Cerebellar nuclear complex (tissue), 1 donor: ENCODE measurements around the gene CLIP2.
A peak's percentile ranks its signal among the peaks of the same experiment; 100 is the strongest.
"Not testable (repeated sequence)": the region's sequence is repeated elsewhere in the genome, so short reads cannot be mapped to it uniquely, and the experiment has no call there.

Source experiments
- DNase-seq, 2 experiments: peaks; one replicate each; lab custom pipeline; 2025; lab: John Stamatoyannopoulos, UW

CLIP2 gene

DNA sequence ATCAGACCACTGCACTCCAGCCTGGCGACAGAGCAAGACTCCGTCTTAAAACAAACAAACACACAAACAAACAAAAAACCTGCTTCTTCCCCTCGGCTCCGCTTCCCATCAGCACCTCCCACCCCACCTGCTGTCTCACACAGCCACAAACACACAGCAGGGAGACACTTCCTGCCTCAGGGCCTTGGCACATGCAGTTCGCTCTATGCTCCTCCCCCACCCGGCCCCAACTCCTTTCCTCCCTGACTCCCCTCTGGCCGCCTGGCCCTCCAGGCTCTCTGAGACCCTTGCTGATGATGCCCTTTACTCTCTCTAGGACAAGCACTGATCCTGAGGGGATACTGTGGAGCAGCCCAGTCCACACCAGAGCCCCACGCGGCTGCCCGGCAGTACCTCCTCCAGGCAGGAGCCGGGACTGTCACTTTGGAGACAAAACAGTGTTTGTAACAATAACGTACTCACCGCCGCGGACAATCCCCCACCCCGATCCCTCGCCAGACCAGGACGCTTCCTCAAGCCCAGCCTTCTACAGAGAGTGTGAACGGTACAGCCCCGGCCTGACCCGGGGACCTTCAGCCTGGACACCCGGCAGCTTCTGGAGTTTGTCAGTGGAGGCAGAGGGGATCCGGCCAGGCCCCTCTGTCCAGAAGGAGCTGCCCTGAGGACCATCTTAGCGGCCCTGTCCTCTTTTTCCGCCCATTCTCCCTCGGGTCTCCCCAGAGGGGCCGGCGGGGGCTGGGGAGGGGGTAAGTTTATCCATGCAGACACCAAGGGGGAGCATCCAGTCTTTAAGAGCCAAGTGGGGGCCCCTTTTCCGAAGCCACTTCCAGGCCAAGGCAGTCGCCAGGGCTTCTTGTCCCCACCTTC lies 114.5 kb downstream of the CLIP2 start:
- DNase-seq: no peak

DNA sequence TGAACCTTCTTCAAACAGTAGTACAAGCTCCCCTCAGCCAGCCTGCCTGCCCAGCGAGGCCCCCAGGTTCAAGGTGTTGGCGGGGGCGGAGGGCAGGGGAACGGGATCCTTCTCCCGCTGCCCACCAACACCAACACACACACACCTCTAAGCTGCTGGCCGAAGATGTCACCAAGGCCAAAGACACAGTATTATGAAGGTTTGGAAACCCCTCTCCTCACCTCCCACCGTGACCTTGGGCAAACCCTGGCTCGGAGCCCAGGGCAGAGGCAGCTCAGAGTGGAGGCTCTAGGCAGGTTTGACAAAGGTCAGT lies 115.1 kb downstream of the CLIP2 start:
- DNase-seq: no peak

DNA sequence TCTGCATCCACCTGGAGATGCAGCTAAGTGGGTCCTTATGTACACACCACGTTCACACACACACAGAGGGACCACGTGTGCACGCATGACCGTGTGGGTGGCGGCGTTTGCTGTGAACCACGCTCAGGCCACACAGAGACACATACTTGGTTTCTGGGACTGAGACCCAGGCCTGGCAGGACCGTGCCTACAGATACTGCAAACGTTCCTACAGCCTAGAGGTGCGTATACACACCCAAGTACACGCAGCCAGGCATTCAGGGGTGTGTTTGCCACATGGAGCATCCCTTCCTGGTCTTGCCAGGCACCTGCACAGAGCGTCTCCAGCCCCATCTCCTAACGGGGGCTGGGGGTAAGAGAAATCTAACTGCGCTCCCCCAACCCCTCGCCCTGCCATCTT lies 115.5 kb downstream of the CLIP2 start:
- DNase-seq: no peak

DNA sequence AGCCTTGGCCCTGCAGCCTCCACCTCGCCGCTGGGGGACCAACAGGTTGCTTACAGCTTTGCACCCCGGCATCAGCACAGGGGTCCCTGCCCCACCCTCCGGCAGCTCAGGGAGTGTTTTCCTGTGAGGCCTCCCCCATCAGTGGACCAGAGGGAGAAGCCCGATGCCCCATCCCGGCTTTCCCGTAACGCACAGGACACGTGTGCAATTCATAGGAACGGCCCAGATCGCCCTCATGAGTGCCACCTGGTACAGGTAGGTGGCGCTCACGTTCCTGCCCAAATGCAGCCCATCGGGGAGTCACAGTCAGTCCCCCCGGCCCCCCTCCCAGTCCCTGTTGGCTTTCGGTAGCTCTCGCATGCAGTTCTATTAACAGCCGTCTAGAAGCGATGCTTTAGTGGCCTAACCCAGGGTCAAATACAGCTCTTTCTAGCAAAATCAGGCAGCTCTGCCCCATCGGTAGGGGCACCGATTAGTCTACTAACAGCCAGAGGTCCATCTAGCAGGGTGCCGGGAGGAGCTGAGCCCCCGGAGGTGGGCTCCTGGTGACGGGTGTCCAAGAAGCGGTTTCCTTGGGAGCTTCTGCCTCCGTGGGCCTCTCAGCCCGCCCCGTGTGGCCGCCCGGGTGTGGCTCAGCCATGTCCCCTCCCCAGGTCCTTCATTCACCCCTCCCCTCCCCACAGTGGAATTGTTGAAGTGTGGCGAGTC lies 116.1 kb downstream of the CLIP2 start:
- no peak for DNase-seq

DNA sequence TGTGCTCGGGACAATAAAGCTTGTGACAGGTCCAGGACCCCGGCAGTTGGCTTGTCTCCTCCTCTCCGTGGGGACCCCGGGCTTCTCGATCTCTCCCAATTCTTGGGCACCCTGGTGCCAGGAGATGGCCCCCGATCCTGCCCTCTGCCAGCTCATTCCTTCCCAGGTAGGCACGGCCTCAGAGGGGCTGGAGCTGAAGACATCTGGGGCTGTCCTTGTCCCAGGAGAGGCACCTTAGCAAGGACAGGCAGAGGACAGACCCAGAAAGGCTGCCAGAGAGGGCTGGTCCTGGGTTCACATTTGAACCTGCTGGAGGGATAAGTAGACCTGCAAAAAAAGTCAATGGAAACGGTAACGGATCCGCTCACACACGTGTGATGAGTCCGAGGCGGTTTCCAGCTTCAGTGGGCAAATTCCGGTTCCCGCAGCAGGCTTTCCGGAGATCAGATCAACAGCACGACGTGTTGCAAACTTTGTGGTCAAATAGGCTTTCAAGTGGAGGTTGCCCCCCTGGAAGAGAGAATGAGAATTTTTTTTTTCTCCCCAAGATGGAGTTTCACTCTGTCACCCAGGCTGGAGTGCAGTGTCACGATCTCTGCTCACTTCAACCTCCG lies 116.8 kb downstream of the CLIP2 start:
- DNase-seq: no peak

DNA sequence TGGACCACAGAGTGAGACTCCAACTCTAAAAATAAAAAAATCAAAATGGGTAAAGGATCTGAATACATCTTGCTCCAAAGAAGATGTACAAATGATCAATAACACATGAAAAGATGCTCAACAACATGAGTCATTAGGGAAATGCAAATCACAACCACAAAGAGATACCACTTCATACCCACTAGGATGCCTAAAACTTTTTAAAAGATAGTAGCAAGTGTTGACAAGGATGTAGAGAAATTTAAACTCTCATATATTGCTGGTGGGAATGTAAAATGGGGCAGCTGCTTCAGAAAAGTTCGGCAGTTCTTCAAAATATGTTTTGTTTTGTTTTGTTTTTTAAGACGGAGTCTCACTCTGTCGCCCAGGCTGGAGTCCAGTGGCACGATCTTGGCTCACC lies 118.8 kb downstream of the CLIP2 start:
- no peak for DNase-seq

DNA sequence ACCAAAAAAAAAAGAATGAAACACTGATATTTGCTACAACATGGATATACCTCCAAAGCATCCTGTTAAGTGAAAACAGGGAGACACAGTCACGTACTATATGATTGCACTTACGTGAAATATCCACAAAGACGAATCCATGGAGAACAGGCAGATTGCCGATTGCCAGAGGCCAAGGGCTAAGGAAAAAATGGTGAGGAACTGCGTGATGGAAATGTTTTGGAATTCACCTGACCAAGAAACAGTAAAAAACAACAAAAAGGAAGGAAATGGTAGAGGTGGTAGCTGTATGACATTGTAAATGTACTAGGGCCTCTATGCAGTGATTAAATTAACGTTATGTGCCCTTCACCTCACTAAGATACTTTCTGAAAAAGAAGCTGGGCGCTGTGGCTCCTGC lies 120.4 kb downstream of the CLIP2 start:
- no peak for DNase-seq

DNA sequence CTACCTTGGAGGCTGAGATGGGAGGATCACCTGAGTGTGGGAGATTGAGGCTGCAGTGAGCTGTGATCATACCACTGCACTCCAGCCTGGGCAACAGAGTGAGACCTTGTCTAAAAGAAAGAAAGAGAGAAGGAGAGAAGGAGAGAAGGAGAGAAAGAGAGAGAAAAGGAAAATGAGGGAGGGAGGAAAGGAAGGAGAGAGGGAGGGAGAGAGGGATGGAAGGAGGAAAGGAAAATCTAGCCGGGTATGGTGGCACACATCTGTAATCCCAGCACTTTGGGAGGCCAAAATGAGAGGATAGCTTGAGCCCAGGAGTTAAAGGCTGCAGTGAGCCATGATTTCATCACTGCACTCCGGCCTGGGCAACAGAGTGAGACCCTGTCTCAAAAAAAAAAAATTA lies 121.6 kb downstream of the CLIP2 start:
- DNase-seq: no peak

DNA sequence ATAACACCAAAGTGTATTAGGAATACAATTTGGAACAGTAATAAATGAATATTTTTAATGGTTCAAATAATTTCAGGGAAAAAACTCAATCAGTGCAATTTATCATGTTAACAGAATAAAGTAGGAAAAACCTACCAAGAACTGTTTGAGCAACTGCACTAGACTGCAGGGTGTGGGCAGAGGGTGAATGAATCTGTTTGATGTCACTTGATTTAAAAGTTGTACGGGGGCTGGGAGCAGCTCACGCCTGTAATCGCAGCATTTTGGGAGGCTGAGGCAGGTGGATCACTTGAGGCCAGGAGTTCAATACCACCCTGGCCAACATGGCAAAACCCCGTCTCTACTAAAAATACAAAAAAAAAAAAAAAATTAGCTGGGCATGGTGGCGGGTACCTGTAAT lies 122.4 kb downstream of the CLIP2 start:
- DNase-seq: not testable (repeated sequence)

DNA sequence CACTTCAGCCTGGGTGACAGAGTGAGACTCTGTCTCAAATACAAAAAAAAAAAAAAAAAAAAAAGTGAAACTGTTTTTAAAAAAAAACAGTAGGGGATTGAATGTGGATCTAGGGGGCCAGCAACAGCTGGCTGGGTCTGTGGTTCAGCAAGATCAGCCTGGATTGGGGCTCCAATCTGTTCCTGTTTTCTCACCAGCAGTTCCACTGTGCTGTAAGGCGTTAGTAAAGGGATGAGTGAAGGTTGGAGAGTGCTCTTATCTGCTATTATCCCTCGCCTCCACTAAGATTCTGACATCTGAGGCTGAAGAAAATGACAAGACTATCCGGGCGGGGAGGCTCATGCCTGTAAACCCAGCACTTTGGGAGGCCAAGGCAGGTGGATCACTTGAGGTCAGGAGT lies 122.8 kb downstream of the CLIP2 start:
- DNase-seq: no peak

DNA sequence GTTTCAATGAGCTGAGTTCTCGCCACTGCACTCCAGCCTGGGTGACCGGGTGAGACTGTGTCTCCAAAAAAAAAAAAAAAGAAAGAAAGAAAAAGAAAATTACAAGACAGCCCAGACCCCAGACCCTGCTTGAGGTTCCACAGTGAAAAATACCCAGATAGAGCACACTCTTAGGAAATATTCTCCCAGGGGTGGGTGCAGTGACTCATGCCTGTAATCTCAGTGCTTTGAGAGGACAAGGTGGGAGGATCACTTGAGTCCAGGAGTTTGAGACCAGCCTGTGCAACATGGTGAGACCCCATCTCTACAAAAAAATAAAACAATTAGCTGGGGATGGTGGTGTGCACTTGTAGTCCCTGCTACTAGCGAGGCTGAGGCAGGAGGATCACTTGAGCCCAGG lies 123.4 kb downstream of the CLIP2 start:
- no peak for DNase-seq

DNA sequence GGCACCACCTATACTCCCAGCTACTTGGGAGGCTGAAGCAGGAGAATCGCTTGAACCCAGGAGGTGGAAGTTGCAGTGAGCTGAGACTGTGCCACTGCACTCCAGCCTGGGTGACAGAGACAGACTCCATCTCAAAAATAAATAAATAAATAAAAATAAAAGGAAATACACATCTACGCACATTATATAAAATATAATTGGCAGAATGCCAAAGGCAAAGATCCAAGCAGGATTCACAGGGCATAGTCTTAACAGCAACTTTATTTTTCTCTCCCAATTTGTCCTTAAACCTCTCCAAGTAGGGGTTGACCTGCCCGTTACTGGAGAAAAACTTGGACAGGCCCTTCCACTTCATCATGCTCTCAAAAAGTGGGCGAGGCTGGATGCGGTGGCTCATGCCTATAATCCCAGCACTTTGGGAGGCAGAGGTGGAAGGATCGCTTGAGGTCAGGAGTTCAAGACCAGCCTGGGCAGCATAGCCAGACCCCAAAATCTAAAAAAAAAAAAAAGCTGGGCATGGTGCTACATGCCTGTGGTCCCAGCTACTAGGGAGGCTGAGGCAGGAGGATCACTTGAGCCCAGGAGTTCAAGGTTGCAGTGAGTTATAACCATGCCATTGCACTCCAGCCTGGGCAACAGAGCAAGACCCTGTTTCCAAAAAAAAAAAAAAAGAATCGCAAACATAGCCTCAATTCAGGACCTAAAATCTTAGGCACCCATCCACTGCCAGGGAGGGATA lies 125.6 kb downstream of the CLIP2 start:
- DNase-seq: not testable (repeated sequence)

DNA sequence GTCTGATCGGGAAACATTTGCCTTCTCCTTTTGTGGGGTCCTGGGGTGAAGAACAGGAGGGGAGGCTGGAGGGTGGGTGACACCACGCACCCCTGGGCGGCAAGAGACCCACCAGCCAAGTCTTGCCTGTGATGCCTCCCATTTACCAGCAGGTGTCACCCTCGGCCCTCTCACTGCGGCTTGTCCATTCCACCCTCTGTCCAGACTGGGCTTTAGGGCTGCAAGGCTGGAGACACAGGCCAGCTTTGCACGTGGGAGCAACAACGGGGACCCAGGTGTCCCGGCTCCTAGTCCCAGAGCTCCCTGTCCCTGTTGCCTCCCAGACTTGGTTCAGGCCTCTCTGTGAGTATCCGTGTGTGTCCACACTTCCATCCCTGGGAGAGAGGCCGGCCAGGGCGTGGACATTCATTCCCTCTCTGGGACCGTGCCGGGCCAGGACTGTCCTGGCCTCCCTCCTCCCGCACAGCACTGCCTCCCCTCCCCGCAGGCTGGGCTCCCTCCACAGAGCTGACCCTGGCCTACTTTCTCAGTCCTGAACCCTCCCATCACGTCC lies 128.3 kb downstream of the CLIP2 start:
- peak in 1 of 2 experiments; percentile 53 for DNase-seq

DNA sequence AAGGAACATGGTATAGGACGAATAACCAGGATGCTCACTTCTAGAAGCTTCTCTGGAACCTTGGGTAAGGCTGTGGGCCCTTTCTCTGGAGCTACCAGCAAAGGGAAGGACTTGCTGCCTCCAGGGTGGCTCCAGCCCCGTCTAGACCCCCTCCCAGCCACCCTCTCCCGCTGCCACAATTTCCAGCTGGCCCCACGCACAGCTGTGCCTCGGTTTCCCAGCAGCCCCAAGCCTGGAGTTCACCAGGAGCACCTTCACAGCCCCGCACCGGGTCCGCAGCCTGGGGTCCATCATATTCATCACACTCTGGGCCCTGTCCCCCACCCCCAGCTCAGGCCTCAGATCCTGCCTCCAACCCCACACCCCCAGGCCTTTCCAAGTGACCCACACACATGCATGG lies 128.9 kb downstream of the CLIP2 start:
- DNase-seq: no peak

DNA sequence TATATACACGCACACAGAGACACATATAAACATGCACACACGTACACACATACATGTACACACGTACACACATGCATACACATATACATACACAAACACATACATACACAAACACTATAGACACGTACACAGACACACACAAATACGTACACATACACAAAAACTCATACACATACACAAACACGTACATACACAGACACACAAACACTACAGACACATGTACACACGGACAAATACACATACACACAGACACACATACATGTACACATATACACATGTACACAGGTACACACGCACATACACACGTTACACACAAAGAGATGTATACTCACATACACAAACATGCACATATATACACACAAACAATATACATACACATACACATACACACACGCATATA lies 129.3 kb downstream of the CLIP2 start:
- no peak for DNase-seq

DNA sequence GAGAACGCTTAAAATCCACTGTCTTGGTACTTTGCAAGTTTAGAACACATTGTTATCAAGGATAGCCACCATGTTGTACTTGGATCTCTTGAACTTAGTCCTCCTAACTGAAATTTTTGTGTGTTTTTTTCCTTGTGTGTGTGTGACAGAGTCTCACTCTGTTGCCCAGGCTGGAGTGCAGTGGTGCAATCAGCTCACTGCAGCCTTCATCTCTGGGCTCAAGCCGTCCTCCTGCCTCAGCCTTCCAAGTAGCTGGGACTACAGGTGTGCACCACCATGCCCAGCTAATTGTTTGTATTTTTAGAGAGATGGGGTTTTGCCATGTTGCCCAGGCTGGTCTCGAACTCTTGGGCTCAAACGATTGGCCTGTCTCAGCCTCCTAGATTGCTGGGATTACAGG lies 130.0 kb downstream of the CLIP2 start:
- DNase-seq: not testable (repeated sequence)

DNA sequence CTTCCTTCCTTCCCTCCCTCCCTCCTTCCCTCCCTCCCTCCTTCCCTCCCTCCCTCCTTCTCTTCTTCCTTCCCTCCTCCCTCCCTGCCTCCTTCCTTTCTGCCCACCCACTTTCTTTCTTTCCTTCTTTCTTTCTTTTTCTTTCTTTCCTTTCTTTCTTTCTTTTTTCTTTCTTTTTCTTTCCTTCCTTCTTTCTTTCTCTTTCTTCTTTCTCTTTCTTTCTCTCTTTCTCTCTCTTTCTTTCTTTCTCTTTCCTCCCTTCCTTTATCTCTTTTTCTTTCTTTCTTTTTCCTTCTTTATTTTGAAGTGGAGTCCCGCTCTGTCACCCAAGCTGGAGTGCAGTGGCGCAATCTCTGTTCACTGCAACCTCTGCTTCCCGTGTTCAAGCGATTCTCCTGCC lies 130.8 kb downstream of the CLIP2 start:
- DNase-seq: no peak

DNA sequence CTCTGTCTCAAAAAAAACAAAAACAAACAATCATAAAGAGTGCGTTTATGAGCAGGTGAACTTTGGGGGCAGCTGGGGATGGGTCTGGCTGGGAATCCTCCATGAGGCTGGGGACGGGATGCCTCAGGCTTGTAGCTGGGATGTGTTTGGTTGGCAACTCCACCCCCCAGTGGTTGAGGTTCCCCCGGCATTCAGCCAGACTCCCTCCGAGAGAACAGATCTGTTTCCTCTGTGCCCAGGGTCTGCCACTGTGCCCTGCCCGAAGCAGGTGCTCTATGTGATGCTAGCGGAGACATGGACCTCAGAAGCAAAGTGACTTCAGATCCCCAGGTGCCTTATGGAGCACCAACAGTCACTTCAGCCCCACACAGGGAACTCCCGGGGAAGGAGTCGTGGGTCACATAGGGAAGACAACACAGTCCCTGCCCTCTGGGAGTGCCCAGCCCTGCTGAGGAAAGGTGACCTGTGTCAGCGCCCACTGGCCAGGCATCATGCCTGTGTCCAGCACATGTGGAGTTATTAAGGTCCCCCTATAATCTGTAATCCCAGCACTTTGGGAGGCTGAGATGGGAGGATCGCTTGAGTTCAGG lies 135.2 kb downstream of the CLIP2 start:
- no peak for DNase-seq

DNA sequence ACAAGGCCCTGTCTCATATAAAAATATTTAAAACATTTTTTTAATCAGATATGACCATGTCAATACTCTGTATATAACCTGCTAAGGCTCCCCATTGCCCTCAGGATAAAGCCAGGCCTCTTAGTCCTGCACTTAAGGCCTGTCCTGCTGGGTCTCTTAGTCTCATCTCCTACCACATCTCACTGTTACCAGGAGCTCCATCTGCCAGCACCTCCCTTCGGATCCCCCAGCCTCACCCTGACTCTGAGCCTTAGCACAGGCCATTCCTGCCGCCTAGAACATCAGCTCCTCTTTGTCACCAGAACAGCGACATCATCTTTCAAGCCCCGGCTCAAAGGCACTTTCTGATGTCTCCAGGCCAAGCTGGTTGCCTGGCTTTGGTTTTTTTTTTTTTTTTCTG lies 138.8 kb downstream of the CLIP2 start:
- no peak for DNase-seq

DNA sequence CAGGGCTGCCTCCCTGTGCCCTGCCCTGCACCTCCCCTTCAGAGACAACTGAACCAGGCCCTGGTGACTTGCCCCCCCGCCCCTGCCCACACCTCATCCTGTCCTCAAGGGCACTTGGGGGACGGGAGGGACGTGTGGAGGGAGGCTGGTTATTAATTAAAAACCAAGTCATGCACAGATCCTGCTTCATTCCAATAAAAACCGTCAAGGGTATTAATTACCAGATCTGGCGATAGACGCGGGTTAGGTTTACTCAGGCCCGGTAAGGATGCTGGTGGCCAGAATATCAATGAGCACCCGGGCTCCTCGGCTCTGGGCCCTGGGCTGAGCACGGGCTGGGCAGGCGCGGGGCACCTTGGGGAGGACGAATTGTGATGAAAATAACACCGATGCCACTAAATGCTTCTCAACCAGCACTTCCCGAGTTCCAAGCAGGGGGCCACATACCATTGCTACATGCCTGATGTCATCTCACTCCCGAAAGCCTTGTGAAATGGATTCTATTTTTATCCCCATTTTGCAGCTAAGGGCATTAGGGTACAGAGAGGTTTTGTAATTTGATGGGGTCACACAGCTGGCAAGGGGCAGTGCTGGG lies 140.0 kb downstream of the CLIP2 start:
- no peak for DNase-seq

DNA sequence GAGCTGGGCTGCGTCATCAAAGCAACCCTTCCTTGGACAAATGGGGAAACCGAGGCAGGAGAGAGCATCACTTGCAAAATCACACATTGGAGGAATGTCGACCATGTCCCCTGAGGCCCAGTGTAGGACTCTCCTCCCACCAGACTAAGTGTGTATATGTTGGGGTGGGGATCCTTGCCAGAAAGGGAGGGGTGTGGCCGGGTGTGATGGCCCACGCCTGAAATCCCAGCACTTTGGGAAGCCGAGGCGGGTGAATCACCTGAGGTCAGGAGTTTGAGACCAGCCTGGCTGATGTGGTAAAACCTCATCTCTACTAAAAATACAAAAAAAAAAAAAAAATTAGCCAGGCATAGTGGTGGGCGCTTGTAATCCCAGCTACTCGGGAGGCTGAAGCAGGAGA lies 141.2 kb downstream of the CLIP2 start:
- DNase-seq: not testable (repeated sequence)
